ENCODE data around the gene HSPBP1.
"Not testable (repeated sequence)": the region's sequence is repeated elsewhere in the genome, so short reads cannot be mapped to it uniquely, and the experiment has no call there.

The HSPBP1 gene

DNA sequence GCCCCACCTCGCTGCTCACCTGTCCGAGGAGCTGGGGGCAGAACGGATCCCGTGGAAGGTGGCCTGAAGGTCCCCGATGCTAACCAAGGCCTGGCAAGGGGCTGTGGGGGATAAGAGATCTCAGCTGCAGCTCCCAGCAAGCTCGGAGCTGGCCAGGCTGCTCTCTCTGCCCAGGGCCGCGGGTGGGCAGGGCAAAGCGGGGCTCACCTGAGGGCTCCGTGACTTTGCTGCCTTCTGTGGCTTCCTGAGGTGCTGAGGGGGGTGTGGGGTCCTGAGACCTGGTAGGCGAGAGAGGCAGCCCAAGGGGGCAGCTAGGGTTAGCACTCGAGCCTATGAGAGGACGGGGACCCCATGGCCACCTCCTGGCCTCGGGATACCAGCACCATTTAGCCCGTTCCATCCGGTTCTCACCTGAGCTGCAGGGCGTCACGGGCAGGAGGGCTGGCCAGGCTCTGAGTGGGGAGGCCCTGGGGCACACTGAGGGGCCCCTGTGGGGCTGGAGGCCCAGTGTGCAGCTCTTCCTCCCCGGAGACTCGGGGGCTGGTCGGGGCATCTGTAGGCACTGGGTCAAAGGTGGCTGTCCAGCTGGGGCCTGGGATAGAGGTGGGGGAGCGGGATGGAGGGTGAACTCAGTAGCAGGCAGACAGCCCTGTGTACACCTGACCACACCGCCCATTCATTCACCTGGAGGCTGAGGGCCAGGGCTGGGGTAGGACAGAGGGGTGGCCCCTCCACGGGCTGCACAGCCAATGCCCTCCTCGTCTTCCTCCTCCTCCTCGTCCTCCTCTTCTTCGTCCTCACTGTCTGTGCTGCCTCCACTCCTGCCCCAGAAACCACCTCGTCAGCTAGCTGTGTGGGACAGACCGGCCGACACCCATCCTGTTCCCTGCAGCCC lies 48.3 kb downstream of the HSPBP1 start:
- no peak for DNase-seq

DNA sequence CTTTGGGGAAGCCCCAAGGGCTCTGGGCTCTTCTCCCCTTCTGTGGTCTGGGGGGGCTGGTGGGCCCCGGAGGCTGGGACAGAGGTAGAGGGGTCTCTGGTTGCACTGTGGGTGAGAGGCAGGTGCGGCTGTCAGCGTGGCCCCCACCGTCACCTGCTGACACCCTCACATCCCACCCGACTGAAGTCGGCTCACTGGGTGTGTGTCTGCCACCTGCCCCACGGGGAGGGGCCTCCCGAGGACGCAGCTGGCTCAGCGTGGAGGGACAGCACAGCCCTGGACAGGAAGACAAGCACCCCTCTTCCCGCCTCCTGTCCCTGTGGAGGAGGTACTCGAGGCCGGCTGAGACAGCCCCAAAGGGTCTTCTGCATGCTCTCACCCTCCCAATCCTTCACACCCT lies 49.1 kb downstream of the HSPBP1 start:
- DNase-seq: no peak

DNA sequence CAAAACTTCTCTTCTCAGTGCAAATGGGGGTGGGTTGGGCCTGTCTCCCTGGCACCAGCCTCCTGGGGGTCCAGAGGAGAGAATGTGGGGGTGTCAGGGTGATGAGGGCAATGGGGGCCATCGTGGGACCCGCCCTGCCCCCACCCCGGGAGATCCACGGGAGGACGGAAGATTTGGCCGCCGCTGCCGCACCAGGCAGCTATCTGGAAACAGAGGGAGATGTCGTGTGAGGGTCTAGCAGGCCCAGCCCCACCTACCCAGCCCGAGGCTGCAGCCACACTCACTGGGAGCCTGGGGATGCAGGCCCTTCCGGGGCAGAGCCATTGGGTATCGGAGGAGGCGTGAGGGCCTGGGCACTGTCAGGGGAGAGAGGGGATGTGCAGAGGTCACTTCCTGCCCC lies 49.6 kb downstream of the HSPBP1 start:
- DNase-seq: no peak

DNA sequence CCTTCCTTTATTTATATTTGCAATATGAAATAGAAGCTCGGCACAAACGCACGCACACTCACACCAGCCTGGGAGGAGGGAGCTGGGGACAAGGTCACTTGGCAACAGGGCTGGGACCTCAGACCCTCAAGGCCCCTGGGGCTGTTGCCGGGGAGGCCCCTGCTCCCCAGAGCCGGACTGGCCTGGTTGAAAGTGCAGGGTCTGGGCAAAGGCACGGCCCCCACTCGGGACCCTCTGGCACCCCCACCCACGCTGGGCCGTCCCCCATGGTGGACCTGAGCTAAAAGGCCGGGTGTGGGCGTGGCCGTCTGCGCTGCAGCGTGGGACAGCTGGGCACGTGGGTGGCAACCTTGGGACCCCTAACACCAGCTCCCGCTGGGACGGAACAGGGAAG lies 50.1 kb downstream of the HSPBP1 start:
- no peak for DNase-seq

DNA sequence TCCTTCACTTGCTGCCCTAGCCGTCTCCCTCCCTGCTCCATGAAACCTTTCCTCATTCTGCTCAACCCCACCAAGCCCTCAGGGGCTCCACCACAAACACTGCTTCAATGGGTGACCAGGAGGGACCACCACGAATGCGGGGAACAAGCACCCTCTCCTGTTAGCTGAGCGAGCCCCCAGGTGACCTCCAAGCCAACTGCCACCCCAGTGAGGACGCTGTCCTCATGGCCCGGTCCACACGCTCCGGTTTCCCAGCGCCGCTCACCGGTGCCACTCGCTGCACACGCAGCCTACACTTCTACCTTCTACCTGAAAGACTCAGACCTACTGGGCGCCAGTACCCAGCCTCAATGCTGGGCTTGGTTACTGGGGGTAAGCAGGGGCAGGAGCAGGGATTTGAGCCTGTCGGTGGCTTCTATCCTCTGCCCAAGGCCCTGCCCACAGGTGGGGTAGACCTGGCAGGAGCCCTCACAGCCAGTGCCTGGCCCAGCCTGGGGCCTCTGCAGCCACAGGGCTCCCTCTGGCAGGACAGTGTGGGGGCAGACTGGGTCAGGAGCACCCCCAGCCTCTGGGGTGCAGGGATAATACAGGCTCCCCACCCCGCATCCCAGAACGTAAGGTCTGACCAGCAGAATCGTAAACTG lies 50.6 kb downstream of the HSPBP1 start:
- no peak for DNase-seq

DNA sequence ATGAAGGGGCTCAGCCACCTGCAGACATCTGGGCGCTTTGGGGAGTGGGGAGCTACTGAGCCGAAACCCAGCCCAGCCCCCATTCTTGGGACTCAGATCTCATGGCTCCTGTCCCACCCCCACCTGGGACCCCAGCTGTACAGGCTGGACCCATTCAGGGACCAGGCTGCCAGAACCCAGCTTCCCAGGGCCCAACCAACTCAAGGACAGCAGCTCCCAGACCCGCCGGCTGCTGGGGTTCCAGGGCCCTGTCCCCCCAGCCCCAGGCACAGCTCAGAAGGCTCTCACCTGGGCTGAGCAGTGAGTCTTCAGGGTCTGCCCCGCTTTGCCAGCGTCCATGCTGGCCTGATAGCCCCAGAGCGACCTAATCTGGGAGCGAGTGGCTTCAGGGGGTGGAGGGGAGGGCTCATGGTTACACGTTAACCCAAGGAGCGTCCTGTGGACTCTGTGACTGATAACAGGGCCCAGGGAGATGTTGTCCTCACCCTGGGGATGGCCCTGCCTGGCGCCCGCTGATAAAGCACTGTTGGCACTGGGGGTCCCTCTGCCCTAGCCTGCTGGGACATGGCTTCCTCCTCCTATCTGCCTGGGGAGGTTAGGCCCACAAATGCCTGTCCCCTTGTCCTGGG lies 51.4 kb downstream of the HSPBP1 start, which contains the start of gene TMEM86B:
Gene TMEM86B (minus strand): TSS at position 361 of the 629 bp plus-strand sequence. CDS start 22 bp downstream, at position 339.
- no peak for DNase-seq

DNA sequence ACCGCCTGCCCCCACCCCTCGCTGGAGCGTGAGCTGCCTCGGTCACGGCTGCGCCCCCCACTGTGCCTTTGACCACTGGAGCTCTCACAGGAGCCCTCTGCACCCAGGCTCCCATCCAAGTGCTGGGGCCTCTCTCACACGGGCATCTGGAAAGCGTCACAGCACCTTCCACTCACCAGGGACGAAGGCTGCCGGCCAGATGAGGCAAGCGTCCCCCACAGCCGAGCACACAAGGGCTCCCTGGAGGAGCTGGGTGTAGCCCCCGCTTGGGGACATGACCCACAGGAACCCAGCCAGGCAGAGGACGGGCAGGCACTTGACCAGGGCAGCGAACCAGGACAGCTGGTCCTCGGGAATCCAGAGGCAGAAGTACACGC lies 51.9 kb downstream of the HSPBP1 start:
- no peak for DNase-seq

DNA sequence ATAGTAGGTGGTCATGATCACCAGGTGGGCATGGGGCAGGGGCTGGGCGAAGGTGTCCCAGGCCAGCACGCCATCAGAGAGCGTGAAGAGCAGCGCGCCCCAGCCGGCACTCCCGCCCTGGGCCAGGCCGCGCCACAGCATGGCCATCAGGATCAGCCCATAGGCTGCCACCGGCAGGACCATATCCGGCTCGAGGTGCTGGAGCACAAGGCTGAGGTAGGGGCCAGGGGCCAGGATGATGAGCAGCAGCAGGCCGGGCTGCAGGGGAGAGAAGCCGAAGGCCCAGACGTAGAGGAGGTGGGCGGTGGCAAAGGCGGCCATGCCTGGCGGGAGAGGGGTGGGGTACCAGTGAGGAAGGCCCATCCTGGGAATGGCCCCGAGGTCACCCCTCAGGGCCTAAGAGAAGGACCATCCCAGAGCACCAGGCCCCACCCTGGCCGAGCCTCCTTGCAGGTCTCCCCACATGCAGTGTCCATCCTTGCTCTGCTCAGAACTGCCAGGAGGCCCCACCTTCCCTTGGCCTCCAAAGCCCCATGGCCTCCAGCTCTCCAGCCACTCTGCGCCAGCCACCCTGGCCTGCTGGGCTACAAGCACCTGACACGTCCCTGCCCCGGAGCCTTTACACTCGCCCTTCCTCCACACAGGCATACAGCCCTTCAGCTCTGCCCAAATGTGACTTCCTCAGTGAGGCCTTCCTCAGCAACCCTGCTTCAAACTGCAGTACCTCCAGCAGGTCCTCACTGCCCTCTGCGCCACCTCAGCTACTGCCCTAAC lies 52.5 kb downstream of the HSPBP1 start:
- no peak for DNase-seq

DNA sequence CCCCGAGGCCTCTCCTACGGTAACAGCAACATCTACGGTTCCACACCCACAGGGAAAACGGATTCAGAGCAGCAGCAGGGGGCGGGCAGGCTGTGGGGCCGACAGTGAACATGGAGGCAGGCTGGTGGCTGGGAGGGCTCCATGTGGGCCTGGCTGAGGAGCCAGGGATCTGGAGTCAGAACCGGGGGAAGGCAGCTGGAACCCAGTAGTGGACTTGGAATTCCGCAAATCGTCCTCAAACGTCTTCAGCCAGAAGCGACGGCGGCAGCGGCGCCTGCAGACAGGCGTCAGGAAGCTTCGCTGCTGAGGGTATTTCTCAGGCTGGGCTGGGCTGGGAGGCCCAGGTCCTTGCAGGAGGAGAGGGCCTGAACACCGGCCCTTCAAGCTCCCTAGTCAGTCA lies 53.1 kb downstream of the HSPBP1 start:
- no peak for DNase-seq

DNA sequence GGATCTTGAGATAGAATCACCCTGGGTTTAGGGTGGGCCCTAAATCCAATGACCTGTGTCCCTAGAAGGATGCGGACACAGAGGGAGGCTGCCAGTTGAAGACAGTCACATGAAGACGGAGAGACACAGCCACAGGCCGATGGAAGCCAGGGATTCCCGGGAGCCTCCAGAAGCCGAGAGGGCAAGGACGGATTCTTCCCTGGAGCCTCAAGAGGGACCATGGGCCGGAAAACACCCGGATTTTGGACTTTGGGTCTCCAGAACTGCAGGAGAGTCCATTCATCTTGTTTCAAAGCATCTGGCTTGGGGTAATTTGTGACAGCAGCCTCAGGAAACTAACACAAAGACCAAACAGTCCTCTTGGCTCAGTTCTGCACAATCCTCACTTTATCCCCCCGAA lies 53.6 kb downstream of the HSPBP1 start:
- no peak for DNase-seq

DNA sequence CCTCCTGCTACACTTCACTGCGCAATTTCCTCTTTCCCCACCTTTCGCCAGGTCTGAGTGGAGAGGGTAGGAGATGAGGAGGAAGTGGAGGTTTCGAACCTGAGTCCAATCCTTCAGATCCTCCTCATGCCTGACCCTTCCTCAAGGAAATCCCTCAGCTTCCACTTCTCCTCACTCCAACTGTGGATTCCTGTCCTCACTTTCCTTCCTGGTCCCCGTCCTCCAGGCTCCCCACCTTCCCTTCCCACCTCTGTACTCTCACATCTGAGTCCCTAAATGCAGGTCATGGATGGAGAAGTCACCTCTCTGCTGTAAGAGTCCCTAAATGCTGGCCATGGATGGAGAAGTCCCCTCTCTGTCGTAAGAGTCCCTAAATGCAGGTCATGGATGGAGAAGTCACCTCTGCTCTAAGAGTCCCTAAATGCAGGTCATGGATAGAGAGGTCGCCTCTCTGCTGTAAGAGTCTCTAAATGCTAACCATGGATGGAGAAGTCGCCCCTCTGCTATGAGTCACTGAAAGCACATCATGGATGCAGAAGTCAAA lies 54.4 kb downstream of the HSPBP1 start:
- DNase-seq: no peak

DNA sequence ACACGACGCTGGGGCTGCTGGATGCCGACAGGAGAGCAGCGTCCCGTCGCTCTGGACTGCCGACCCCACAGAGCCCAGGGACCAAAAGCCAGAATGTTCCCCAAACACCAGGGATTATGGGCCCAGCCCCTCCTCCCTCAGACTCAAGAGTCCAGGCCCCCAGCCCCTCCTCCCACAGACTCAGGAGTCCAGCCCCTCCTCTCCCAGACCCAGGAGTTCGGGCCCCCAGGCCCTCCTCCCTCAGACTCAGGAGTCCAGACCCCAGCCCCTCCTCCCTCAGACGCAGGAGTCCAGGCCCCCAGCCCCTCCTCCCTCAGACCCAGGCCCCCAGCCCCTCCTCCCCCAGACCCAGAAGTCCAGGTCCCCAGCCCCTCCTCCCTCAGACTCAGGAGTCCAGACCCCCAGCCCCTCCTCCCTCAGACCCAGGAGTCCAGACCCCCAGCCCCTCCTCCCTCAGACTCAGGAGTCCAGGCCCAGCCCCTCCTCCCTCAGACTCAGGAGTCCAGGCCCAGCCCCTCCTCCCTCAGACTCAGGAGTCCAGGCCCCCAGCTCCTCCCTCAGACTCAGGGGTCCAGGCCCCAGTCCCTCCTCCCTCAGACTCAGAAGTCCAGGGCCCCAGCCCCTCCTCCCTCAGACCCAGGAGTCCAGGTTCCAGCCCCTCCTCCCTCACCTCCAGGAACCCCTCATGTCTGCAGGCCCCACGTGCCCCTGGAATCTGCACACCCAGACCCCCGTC lies 55.1 kb downstream of the HSPBP1 start:
- not testable (repeated sequence) for DNase-seq

DNA sequence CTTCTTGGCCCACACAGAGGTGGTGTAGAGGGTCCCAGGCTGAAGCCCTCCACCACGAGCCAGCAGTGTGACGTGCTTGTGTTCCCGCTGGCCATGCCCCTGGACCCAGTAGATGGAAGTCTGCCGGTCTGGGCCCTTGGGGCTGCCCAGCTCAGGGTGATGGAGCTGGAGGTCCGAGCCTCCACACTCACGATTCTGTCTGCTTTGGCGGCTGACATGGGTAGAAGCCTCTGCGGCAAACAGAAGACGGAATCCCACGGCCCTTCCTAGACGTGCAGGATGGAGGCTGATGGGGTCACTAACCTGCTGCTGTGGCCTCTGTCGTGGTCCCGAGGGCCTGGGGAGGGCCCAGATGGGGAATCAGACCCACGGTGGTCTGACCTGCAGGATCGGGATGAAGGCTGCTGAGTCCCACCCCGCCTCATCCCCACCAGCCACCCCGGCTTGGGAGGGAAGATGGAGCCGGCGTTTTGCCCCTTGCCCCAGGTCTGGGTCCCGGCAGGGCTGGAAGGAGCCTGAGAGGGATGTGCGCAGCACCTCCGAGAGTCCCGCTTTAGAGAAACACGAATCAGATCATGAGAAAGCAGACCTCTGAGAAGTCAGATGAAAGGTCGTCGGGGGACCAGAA lies 55.8 kb downstream of the HSPBP1 start:
- no peak for DNase-seq

DNA sequence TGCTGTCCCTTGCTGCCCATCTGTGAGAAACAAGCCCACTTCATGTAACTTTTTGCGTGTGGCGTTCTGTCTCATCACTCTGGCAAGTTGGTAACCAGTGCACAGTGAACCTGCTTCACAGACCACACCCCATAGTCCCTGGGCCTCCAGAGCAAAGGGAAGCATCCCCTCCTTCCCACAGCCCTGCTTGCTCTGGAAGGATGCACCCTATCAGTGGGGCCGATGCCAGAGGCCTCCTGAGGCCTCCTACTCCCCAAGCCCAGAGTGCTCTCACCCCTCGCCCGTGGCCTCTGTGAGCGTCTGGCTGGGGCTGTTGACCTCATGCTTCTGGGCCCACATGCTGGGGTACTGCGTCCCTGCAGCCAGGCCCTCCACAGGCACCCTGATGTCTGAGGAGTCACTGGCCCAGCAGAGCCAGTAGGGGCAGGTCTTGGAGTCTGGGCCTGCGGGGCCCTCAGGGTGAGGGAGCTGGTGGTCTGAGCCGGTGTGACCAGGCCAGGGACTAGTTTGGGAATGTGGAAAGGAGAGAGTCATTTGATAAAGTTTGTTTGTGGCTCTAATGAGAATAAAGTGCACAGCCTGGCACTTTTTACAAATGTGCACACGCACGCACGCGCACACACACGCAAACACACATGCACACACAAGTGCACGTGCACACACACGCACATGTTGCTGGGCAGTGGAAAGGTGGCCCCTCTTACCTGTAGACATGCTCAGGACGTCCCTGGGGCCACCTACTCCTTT lies 56.4 kb downstream of the HSPBP1 start:
- DNase-seq: no peak

DNA sequence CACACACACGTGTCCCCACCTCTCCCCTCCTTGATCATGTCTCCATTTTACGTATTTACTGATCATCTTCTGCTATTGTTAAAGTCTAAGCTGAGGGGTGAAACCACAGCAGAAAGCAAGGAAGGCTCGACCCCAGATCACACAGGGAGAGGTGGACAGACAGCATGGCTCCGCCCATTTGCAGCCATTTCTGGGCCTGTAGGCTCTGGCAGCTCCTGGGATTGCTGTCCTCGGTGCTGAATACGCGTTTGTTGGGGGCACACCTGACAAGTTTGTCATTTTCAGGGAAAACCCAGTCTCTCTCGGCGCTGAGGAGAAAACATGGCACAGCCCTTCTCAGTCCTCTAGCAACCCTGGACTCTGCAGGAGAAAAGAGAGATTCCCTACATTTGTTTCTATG lies 59.4 kb downstream of the HSPBP1 start:
- DNase-seq: no peak

DNA sequence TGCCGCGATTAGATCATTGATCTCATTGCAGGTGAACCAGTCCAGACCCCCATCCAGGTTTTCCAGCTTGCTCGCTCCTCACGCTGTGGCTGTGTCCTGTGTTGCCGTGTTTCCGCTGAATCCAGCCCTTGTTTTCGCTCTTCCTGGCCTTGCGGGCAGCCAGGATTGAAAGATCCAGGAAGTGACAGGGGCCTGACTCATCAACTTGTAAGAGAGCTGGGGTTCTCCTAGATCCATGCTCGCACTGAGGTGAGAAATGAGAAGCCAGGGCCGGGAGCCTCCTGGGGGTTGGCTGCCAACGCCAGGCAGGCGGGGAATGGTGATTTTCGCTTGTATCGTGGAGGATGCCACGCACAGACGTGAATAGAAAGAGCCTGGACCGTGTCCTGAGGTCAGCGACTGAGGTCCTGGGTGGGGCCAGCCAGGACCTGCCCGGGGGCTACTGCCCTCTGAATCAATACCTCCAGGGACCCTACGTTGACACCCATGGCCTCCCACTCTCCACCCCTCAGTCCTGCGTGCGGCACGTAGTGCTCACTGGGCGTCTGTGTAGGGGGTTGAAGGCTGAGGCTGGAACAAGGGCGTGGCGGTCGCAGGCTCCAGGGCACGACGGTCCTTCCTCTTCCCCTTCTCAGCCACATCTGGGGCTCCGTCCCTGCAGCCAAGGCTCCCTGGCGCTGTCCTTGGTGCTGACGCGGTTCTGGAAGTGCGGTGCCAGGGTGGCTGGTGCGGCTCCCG lies 63.3 kb downstream of the HSPBP1 start:
- peak; percentile 86 for DNase-seq

DNA sequence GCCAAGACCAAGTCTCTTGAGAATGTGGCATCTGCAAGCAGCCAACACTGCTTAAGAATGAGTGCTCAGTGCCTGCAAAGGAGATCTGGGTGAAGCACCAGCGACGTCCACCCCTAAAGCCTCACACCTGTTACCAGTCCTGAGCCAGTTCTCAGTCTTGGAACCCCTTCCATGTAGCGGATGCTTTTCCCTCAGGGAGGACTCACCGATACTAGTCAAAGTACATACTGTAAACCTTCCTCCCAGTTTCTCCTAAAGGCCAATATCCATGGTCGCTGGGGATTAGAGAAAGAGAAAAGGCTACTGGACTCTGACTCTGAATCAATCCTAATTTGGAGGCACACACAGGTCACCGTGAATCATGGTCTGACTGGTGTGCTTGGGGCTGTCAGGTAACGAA lies 66.4 kb downstream of the HSPBP1 start:
- DNase-seq: no peak

DNA sequence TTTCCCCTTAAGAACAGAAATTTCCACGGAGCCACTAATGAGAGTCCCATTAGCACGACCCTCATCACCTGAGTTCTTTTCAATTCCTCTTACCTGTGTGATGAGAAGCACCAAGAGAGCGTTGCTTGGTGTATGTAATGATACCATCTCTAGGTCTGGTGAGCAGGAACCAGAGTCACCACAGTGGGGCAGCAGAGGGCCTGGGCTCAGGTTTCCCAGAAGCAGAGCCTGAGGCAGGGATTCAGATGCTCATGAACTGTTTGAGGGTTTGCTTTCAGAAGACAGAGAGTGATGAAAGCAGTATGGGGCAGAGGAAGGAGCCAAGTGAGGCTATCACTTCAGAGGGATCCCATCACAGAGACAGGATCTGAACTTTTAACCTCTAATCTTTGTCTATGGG lies 67.5 kb downstream of the HSPBP1 start:
- no peak for DNase-seq

Data from DMS 273 treated with DMSO at 0.1 percent for 48 hours (cell line).